GM18517 (cell line): ENCODE data around the gene WDFY3.
A peak's percentile ranks its signal among the peaks of the same experiment; 100 is the strongest.

Experiments
- ATAC-seq: cut with Tn5 transposase; IDR thresholded peaks from one replicate; pipeline ENCODE4 v1.9.1; 2021; ENCODE audit warnings: mild to moderate bottlenecking, moderate library complexity; ENCODE audit not compliant: unreplicated experiment

The WDFY3 gene

GRCh38 chr4:84803116-84803515, 163.4 kb downstream of the WDFY3 start:
- ATAC-seq = no peak

- no peak for ATAC-seq
Measured at GRCh38 chr4:84800256-84800655, 166.2 kb downstream of the WDFY3 start.

- no peak for ATAC-seq
Measured at GRCh38 chr4:84799318-84799717, 167.2 kb downstream of the WDFY3 start.

GRCh38 chr4:84796394-84796793, 170.1 kb downstream of the WDFY3 start:
- ATAC-seq = no peak

- no peak for ATAC-seq
Measured at GRCh38 chr4:84792366-84793301, 173.9 kb downstream of the WDFY3 start.

GRCh38 chr4:84790769-84791565, 175.5 kb downstream of the WDFY3 start:
- no peak for ATAC-seq

GRCh38 chr4:84786478-84786877, 180.0 kb downstream of the WDFY3 start:
- no peak for ATAC-seq

GRCh38 chr4:84782517-84782916, 184.0 kb downstream of the WDFY3 start:
- ATAC-seq = no peak

- no peak for ATAC-seq
Measured at GRCh38 chr4:84780719-84781118, 185.8 kb downstream of the WDFY3 start.

GRCh38 chr4:84778041-84778440, 188.4 kb downstream of the WDFY3 start:
- ATAC-seq = no peak

GRCh38 chr4:84767168-84767567, 199.3 kb downstream of the WDFY3 start:
- ATAC-seq = no peak

GRCh38 chr4:84753321-84753972, 213.0 kb downstream of the WDFY3 start:
- ATAC-seq = no peak

GRCh38 chr4:84751707-84752106, 214.8 kb downstream of the WDFY3 start:
- no peak for ATAC-seq

GRCh38 chr4:84750960-84751283, 215.6 kb downstream of the WDFY3 start:
- no peak for ATAC-seq

- ATAC-seq = peak; percentile 88
Measured at GRCh38 chr4:84750260-84750959, 216.1 kb downstream of the WDFY3 start.

- no peak for ATAC-seq
Measured at GRCh38 chr4:84740057-84740456, 226.4 kb downstream of the WDFY3 start.

GRCh38 chr4:84738622-84739021, 227.9 kb downstream of the WDFY3 start:
- no peak for ATAC-seq

- no peak for ATAC-seq
Measured at GRCh38 chr4:84737656-84738055, 228.8 kb downstream of the WDFY3 start.

- no peak for ATAC-seq
Measured at GRCh38 chr4:84734037-84734436, 232.5 kb downstream of the WDFY3 start.

GRCh38 chr4:84733343-84734033, 233.0 kb downstream of the WDFY3 start:
- ATAC-seq = no peak
